ENCODE results near the gene MDM4.

MDM4 gene

GRCh38 chr1:204581759-204582158, 65.6 kb downstream of the MDM4 start:
- DNase-seq: no peak

- DNase-seq: no peak
Observed at GRCh38 chr1:204583909-204584632, 67.9 kb downstream of the MDM4 start.

GRCh38 chr1:204584699-204585372, 68.6 kb downstream of the MDM4 start:
- DNase-seq: no peak

- DNase-seq: no peak
Observed at GRCh38 chr1:204587621-204588020, 71.4 kb downstream of the MDM4 start.

GRCh38 chr1:204588826-204589225, 72.6 kb downstream of the MDM4 start:
- DNase-seq: no peak

- no peak for DNase-seq
Observed at GRCh38 chr1:204589409-204590038, 73.3 kb downstream of the MDM4 start.

GRCh38 chr1:204591473-204592090, 75.4 kb downstream of the MDM4 start:
- peak; percentile 25 for DNase-seq

GRCh38 chr1:204592246-204592948, 76.2 kb downstream of the MDM4 start:
- peak; percentile 58 for DNase-seq

- no peak for DNase-seq
Observed at GRCh38 chr1:204598319-204598969, 82.2 kb downstream of the MDM4 start.

- DNase-seq: peak; percentile 16
Observed at GRCh38 chr1:204599098-204599497, 82.9 kb downstream of the MDM4 start.

- no peak for DNase-seq
Observed at GRCh38 chr1:204599596-204599995, 83.4 kb downstream of the MDM4 start.

- DNase-seq: no peak
Observed at GRCh38 chr1:204600203-204600602, 84.0 kb downstream of the MDM4 start.

GRCh38 chr1:204600968-204601367, 84.8 kb downstream of the MDM4 start:
- DNase-seq: peak; percentile 33

- DNase-seq: peak; percentile 53
Observed at GRCh38 chr1:204602111-204602579, 85.9 kb downstream of the MDM4 start.

- DNase-seq: no peak
Observed at GRCh38 chr1:204602871-204603542, 86.8 kb downstream of the MDM4 start.

GRCh38 chr1:204605791-204606190, 89.6 kb downstream of the MDM4 start:
- DNase-seq: no peak

Data from eye (tissue), 1 donor.